ENCODE results near the gene SEC22C.

- TF ChIP-seq CTCF (conservative IDR thresholded peaks at IDR 0.05 in 1 of 2, IDR thresholded peaks at IDR 0.05 in 1 of 2; ENCODE audit: extremely low read depth in 1 of 2, insufficient read depth in 1 of 2, low read depth in 1 of 2, low read length in 2 of 2) (no peak), EZH2 (IDR thresholded peaks at IDR 0.05; ENCODE audit: borderline replicate concordance, low read length) (no peak)
Observed at GRCh38 chr3:42498791-42499477, 82.8 kb downstream of the SEC22C start.
